Endothelial cell of umbilical vein (primary cell): Measurements from ENCODE around the gene HMGA1. TPM values are rescaled to one million over a fixed set of nuclear protein-coding genes. Genes with fewer than 3 reads are reported as not detected.

ENCODE experiments used
- BruUV-seq: library from RNA; stranded (reverse); fragments of 400-500 nt; replicated peaks from 2 replicates; lab custom pipeline; 2021; lab: Mats Ljungman, UMichigan
- CTCF ChIA-PET: fragments of 300-600, 350-600 bp; sonication (Branson Sonifier 250); formaldehyde crosslinking; loops from one replicate; lab custom pipeline; 2021; ENCODE audit warnings: antibody characterized with exemption, inconsistent platforms; lab: Charles Lee
- POLR2A ChIA-PET: fragments of 300-600, 350-600 bp; sonication (Branson Sonifier 250); formaldehyde crosslinking; loops from one replicate; lab custom pipeline; 2021; ENCODE audit warnings: antibody characterized with exemption, inconsistent platforms; lab: Charles Lee
- DNase-seq: peaks from one replicate; pipeline ENCODE4 v3.0.0-alpha.2; 2011; ENCODE audit warnings: low read depth, low spot score
- FAIRE-seq: peaks from 2 replicates; lab custom pipeline; 2011; peaks lifted over from hg19 to GRCh38; lab: Jason Lieb, UNC
- H2AFZ ChIP-seq: 2 replicates; pipeline ENCODE4 v1.6.0; 2012; ENCODE audit warnings: low read depth, low read length, control low read depth, inconsistent platforms
- H3K27ac ChIP-seq: 2 replicates; pipeline ENCODE4 v1.5.1; 2011; ENCODE audit warnings: low read depth, mild to moderate bottlenecking, control low read depth, low read length, moderate library complexity; ENCODE audit not compliant: insufficient read depth
- H3K27me3 ChIP-seq, 2 experiments: 2 replicates each; pipeline versions ENCODE4 v1.6.0 to v1.6.1; 2011; ENCODE audit warnings: low read length in 2 of 2, mixed read lengths in 1 of 2; ENCODE audit not compliant: control insufficient read depth in 2 of 2, insufficient read depth in 2 of 2
- H3K36me3 ChIP-seq, 2 experiments: 2 replicates in 1 of 2; 3 replicates in 1 of 2; pipeline ENCODE4 v1.5.1; 2011; ENCODE audit warnings: low read length in 2 of 2, mild to moderate bottlenecking in 1 of 2, moderate library complexity in 1 of 2; ENCODE audit not compliant: control insufficient read depth in 2 of 2, insufficient read depth in 2 of 2; ENCODE audit errors: extremely low read depth in 1 of 2
- H3K4me1 ChIP-seq: 3 replicates; pipeline ENCODE4 v1.5.1; 2011; ENCODE audit warnings: mild to moderate bottlenecking, low read length; ENCODE audit not compliant: control insufficient read depth, insufficient read depth; ENCODE audit errors: extremely low read depth
- H3K4me2 ChIP-seq: 2 replicates; pipeline ENCODE4 v1.6.1; 2011; ENCODE audit warnings: low read length, control low read depth, mixed read lengths; ENCODE audit not compliant: insufficient read depth
- H3K4me3 ChIP-seq, 3 experiments: fragments of 200-600 bp in 1 of 3; sonication (generic), shearing (Covaris generic) in 1 of 3; replicated peaks in 1 of 3; 2 replicates each; pipeline ENCODE4 v1.5.1; 2011 to 2016; ENCODE audit warnings: control low read depth in 3 of 3, low read length in 3 of 3, mild to moderate bottlenecking in 2 of 3, inconsistent platforms in 1 of 3, low read depth in 1 of 3, moderate library complexity in 1 of 3; ENCODE audit not compliant: insufficient read depth in 1 of 3
- H3K79me2 ChIP-seq: 2 replicates; pipeline ENCODE4 v1.6.0; 2012; ENCODE audit warnings: low read length, inconsistent platforms; ENCODE audit not compliant: control insufficient read depth, insufficient read depth
- H3K9ac ChIP-seq: replicated peaks from 2 replicates; pipeline ENCODE3; 2011; ENCODE audit warnings: low read length, control low read depth; ENCODE audit not compliant: insufficient read depth; ENCODE audit errors: extremely low read depth
- H3K9me1 ChIP-seq: replicated peaks from 3 replicates; pipeline ENCODE4 v1.6.0; 2011; ENCODE audit warnings: mild to moderate bottlenecking, low read length; ENCODE audit not compliant: control insufficient read depth, insufficient read depth; ENCODE audit errors: extremely low read depth
- H3K9me3 ChIP-seq: replicated peaks from 2 replicates; pipeline ENCODE4 v1.5.1; 2012; ENCODE audit warnings: low read length, inconsistent platforms; ENCODE audit not compliant: control insufficient read depth, insufficient read depth
- H4K20me1 ChIP-seq: replicated peaks from 2 replicates; pipeline ENCODE3; 2011; ENCODE audit warnings: mild to moderate bottlenecking, low read length; ENCODE audit not compliant: control insufficient read depth, insufficient read depth; ENCODE audit errors: extremely low read depth
- CTCF ChIP-seq, 2 donors: IDR thresholded peaks; 1 replicate in 1 of 2; 2 replicates in 1 of 2; pipeline ENCODE4 v1.5.1; 2011; ENCODE audit warnings: low read length in 2 of 2, mild to moderate bottlenecking in 2 of 2, moderate library complexity in 2 of 2, control low read depth in 1 of 2, inconsistent platforms in 1 of 2, low read depth in 1 of 2; ENCODE audit not compliant: insufficient read depth in 1 of 2; ENCODE audit errors: extremely low read depth in 1 of 2
- EZH2 ChIP-seq: IDR thresholded peaks from 2 replicates; pipeline ENCODE4 v1.6.1; 2012; ENCODE audit warnings: borderline replicate concordance, low read depth, mild to moderate bottlenecking, moderate library complexity, low read length, inconsistent platforms; ENCODE audit not compliant: severe bottlenecking
- FOS ChIP-seq: IDR thresholded peaks from 2 replicates; pipeline ENCODE4 v1.6.1; 2011; ENCODE audit warnings: mild to moderate bottlenecking, low read length, moderate library complexity, borderline replicate concordance; ENCODE audit not compliant: insufficient read depth
- GATA2 ChIP-seq: IDR thresholded peaks from 2 replicates; pipeline ENCODE4 v1.7.0; 2011; ENCODE audit warnings: low read depth, mild to moderate bottlenecking, moderate library complexity, mixed read lengths, low read length; ENCODE audit not compliant: insufficient read length, insufficient read depth
- JUN ChIP-seq: IDR thresholded peaks from 2 replicates; pipeline ENCODE4 v1.6.1; 2011; ENCODE audit warnings: borderline replicate concordance, low read depth; ENCODE audit not compliant: insufficient read length, insufficient read depth
- MAX ChIP-seq: IDR thresholded peaks from 2 replicates; pipeline ENCODE4 v1.6.1; 2011; ENCODE audit not compliant: insufficient read depth, insufficient read length
- MYC ChIP-seq: IDR thresholded peaks from one replicate; pipeline ENCODE4 v1.6.1; 2011; ENCODE audit warnings: mild to moderate bottlenecking, low read depth, low read length
- POLR2A ChIP-seq: IDR thresholded peaks from 2 replicates; pipeline ENCODE4 v1.6.1; 2012; ENCODE audit warnings: low read depth, mild to moderate bottlenecking, control low read depth, low read length
- POLR2AphosphoS5 ChIP-seq: IDR thresholded peaks from 2 replicates; pipeline ENCODE4 v1.6.1; 2012; ENCODE audit warnings: low read depth, mild to moderate bottlenecking, control low read depth, low read length, moderate library complexity; ENCODE audit not compliant: insufficient read depth
- dilution Hi-C: fragments of 300-500 bp; cut with MboI; formaldehyde crosslinking; loops from one replicate; pipeline ENCODE4 v1.15.0; 2019; ENCODE audit warnings: low sequenced_read_pairs; ENCODE audit not compliant: extremely low pct_ligation_motif_present
- intact Hi-C: fragments of 100-400 bp; cut with micrococcal nuclease; formaldehyde crosslinking; loops from one replicate; pipeline ENCODE4 v1.10.0; 2022
- polyA plus RNA-seq, 4 experiments: library from polyadenylated mRNA; depleted of rRNA in 3 of 4; stranded (reverse) in 3 of 4; unstranded in 1 of 4; fragments of >200 nt; gene quantifications; 2 replicates each; pipeline versions ENCODE4 v1.2.1 to v1.2.3, GENCODE V29; 2011 to 2012; ENCODE audit warnings: missing spikeins in 1 of 4
- total RNA-seq: library from RNA; stranded (reverse); gene quantifications from 2 replicates; pipeline ENCODE4 v1.2.3, GENCODE V29; 2021

The HMGA1 gene
- total and polyA plus RNA-seq, 2 donors (not counting 3 experiments of a cell fraction or from before 2014, with no cell fraction given) = 425 to 1,108 TPM

- no peaks in the 10 kb centered on the region for H3K9me3 ChIP-seq
- POLR2A ChIA-PET = interaction anchor here (0.6 to 3.4 kb wide), 4 partner anchors 11 to 52 kb away, joined by 3 to 13 read pairs (median 5); partner anchors contain the start of gene HMGA1
- H3K4me1 ChIP-seq = peaks cover 46% of the 10 kb centered on the region
- intact Hi-C loops = loop anchor here (2.0 kb wide), 1 partner anchor 93 kb away; no protein-coding TSS in a partner anchor
- DNase-seq (no peak), FAIRE-seq (peak; percentile 59)
- CTCF ChIA-PET = interaction anchor here (1.4 to 5.8 kb wide), 4 partner anchors 11 to 170 kb away, joined by 5 to 278 read pairs (median 50); partner anchors contain the start of gene HMGA1
- TF ChIP-seq CTCF (IDR thresholded peaks at IDR 0.05; ENCODE audit: extremely low read depth in 1 of 2, insufficient read depth in 1 of 2, low read depth in 1 of 2, low read length in 2 of 2) (no peak), POLR2A (no peak), EZH2 (no peak), POLR2AphosphoS5 (no peak), FOS (no peak), MAX (no peak), MYC (no peak), JUN (no peak), GATA2 (no peak)
- H3K36me3 ChIP-seq = peaks cover 1 to 7% of the 10 kb centered on the region in 2 experiments
- no peak overlapping the region for H3K4me3 ChIP-seq
- peak overlapping the region; percentile 85 for H3K4me2 ChIP-seq
- peak overlapping the region; percentile 81 for H3K27ac ChIP-seq
- peaks cover 4% of the 10 kb centered on the region for H3K79me2 ChIP-seq
- H3K9ac ChIP-seq = peak overlapping the region; percentile 88
- H2AFZ ChIP-seq = no peak overlapping the region
- no peaks in the 10 kb centered on the region for H3K27me3 ChIP-seq
- no TSS peak for BruUV-seq
- dilution Hi-C loops = no loop called here
- no peaks in the 10 kb centered on the region for H4K20me1 ChIP-seq
- no peaks in the 10 kb centered on the region for H3K9me1 ChIP-seq
Measured at GRCh38 chr6:34247481-34248197, 11.0 kb downstream of the HMGA1 start.
